GM19324 (cell line): ENCODE data around the gene ZFYVE28.
"Not testable (repeated sequence)": the region's sequence is repeated elsewhere in the genome, so short reads cannot be mapped to it uniquely, and the experiment has no call there.

Experiments used
- ATAC-seq: cut with Tn5 transposase; IDR thresholded peaks from one replicate; pipeline ENCODE4 v1.9.1; 2021; ENCODE audit warnings: mild to moderate bottlenecking, moderate library complexity; ENCODE audit not compliant: unreplicated experiment, low FRiP score

ZFYVE28 gene

DNA sequence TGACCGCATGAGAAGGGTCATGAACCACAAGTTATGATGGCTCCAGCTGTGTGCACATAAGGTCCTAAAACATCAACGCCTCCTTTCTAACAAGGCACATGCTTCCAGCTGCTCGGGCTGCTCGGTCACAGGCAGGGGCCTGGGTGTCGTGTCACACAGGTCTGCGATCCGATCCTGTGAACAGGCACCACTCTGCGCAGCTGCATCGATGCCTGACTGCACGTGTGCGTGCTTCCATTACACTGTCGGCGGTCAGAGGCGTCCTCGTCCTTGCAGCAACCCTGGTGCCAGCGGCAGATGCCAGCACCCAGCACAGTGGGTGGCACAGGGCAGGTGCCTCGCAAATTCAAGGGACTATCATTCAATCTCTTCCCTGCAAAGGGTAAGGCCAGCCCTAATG lies 23.9 kb downstream of the ZFYVE28 start:
- ATAC-seq: no peak

- no peak for ATAC-seq
These were observed 24.8 kb downstream of the ZFYVE28 start for GRCh38 chr4:2393353-2394270.

DNA sequence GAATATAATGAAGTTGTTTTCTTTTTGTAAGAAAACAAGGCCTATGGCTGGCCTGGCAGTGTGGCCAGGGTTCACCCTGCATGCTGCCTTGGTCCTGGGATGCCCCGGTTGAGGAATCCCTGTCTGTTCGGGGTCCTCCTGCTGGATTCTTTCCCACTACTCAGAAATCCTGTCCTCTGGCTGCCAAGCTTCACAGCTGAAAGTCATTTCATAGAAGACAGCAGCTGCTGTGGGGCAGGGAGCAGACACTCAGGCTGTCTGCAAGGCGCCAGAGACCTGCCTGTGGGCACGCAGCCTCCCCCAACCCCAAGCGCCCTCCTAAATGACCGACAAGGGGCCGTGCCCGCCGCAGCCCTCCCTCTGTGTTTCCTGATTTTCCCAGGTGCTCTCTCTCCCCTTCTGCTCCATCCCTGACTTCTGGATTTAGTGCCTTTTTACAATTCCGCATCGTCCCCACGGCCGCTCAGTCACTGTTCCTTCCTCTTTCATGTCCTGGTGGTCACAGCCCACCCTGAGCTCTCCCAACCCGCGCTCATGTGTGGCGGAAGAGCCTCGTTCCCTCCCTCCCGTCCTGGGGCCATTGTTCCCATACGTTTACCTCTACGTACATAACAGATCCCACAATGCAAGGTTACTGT lies 27.5 kb downstream of the ZFYVE28 start:
- ATAC-seq: no peak

- no peak for ATAC-seq
These were observed 28.3 kb downstream of the ZFYVE28 start for GRCh38 chr4:2390146-2390545.

DNA sequence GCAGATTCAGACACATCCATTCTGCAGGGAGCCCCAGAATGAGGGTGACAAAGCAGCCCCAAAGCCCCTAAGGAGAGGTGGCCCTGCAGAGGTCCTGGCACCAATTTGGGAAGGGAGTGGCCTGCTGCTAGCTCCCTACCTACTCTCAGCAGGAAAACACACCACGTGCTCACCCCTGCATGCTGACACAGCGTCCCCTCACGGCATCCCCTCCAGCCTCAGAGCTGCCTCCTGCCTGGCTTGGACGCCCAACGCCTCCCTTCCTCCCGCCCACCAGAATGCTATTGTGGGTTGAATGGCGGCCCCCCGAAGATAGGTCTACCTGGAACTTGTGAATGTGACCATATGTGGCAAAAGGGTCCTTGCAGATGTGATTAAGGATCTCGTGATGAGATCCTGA lies 28.8 kb downstream of the ZFYVE28 start:
- ATAC-seq: no peak

DNA sequence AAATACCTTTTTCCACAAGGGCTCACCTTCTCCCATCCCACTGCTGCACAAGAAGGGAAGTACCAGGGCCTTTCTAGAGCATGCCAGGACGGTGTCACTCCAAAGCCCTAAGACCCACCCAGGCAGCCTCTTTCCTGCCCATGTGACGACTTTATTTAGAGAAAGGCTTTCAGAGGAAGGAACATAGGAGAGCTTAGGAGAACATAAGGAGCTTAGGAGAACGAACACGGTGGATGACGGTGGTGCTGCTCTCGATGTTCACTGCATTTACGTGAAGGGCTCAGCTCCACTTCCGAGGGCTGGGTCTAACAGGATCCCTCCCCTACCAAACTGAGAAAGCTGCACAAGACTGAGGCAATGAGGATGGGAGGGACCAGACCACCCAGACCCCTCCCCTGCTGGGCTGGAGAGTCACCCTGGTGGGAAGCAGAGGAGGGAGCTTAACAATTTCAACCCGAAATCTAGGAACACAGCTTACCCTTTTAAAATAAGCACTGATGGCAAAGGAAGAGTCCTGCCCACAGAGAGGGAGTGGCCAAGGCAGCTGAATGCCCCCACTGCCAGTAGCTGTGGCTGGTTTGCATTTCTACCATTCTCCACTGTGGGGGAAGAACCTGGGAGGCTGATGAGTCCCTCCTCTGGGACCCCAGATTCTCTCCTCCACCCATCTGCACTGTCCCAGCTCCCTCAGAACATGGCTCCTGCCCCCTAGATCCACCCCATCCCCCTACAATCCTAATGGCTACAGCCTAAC lies 29.8 kb downstream of the ZFYVE28 start:
- no peak for ATAC-seq

- ATAC-seq: no peak
These were observed 30.6 kb downstream of the ZFYVE28 start for GRCh38 chr4:2387829-2388228.

DNA sequence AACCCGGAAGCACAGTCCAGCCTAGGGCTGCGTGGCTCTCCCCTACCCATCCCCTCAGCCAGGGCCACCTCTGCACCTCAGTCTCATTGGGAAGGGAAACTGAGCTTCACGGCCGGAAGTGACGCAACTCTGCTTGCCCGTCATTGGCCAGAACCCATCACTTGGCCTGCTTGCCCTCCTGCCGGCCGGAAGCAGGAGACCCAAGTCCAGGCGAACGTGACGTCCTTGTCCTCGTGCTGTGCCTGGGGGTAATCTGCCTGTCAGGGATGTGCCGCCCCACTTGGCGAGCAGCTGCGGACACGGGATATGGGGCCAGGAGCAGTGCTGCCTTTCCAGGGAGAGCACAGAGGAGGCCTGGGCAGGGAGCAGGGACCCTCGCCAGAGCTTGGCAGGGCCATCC lies 31.2 kb downstream of the ZFYVE28 start:
- no peak for ATAC-seq

DNA sequence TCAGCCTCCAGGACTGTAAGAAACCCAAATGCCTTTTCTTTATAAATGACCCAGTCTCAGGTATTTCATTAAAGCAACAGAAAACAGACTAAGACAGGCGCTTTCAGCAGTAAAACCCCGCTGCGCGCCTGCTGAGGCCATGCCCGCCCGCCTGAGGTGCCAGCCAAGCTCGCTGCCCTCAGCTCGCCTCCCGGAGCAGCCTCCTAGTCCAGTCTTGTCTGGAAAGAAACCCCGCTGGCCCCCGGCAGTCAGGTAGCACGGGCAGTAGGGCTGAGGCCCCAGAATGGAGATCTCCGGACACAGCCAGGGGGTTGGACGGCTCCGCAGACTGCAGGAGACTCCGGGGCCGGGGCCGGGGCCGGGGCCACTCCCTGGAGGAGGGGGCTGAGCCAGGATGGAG lies 31.7 kb downstream of the ZFYVE28 start:
- no peak for ATAC-seq

GRCh38 chr4:2385516-2385915 lies 32.9 kb downstream of the ZFYVE28 start:
- no peak for ATAC-seq

- no peak for ATAC-seq
These were observed 34.2 kb downstream of the ZFYVE28 start for GRCh38 chr4:2384245-2384644.

DNA sequence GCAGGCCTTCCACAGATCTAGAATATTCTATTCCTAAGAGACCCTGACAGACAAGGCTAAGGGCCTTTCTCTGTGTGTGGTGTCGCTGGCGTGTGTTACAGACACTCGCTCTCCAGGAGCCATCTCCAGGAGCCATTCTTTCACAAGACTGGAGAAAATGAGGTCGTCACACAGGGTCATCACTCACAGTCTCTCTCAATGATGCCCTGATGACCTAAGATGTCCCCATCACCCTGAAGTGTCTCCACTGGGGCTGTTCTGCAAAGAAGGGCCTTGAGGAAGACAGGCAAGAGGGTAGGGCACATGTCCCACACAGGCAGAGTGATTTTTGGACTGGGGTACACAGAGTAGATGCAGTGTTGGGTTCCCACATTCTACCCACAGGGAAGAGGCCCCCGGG lies 34.7 kb downstream of the ZFYVE28 start:
- ATAC-seq: no peak

DNA sequence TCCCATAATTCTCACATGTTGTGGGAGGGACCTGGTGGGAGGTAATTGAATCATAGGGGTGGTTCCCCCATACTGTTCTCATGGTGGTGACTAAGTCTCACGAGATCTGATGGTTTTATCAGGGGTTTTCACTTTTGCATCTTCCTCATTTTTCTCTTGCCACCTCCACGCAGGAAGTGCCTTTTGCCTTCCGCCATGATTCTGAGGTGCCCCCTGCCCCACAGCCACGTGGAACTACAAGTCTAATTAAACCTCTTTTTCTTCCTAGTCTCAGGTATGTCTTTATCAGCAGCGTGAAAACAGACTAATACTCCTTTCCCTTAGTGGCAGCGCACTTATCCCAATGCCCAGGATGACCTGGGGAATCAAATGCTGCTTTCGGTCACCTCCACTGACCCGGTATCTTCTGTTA lies 35.2 kb downstream of the ZFYVE28 start:
- not testable (repeated sequence) for ATAC-seq

DNA sequence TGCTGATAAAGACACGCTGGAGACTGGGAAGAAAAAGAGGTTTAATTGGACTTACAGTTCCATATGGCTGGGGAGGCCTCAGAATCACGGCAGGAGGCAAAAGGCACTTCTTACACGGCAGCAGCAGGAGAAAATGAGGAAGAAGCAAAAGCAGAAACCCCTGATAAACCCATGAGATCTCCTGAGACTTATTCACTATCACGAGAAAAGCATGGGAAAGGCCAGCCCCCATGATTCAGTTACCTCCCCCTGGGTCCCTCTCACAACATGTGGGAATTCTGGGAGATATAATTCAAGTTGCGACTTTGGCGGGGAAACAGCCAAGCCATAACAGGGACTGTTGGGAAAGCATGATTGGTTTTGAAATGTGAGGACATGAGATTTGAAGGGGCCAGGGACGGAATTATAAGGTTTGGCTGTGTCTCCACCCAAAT lies 35.7 kb downstream of the ZFYVE28 start:
- ATAC-seq: not testable (repeated sequence)

- not testable (repeated sequence) for ATAC-seq
These were observed 37.9 kb downstream of the ZFYVE28 start for GRCh38 chr4:2380589-2380988.

- no peak for ATAC-seq
These were observed 39.5 kb downstream of the ZFYVE28 start for GRCh38 chr4:2378898-2379297.

GRCh38 chr4:2378401-2378800 lies 40.0 kb downstream of the ZFYVE28 start:
- no peak for ATAC-seq

- no peak for ATAC-seq
These were observed 41.2 kb downstream of the ZFYVE28 start for GRCh38 chr4:2377241-2377640.

DNA sequence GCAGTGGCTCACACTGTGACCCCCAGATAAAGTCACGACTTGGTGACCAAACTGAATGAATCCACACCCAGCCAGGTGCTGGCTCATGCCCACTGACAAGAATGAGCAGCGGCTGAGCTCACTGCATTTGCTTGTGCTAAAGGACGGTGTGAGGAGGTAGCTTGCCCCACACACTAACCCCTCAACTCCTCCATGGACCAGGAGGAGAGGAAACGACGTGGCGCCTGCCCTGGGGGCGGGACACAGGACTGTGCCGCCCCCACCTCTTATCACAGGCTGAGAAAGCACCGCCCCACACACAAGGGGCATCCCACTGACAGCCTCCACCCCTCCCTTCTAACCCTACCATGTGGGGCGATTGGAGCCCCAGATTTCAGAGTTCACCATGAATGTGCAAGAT lies 43.0 kb downstream of the ZFYVE28 start:
- no peak for ATAC-seq

DNA sequence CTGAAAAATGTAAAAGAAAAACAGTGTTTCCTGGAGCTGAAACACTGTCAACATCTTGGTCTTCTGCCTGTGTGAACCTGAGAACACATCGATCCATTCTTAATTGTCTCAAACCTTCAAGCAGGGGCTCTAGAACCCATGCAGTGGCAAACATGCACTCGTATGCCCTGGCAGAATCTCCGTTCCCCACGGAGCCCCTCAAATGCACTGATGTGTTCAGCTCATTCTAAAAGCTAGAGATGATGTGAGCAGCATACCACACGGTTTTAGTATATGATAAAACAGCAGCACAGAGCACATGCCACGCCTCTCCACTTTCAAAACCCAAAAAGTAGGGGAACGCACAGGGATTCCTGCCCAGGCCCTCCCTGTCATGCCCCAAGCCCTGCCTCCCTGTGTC lies 44.9 kb downstream of the ZFYVE28 start:
- ATAC-seq: no peak

GRCh38 chr4:2372488-2373030 lies 45.9 kb downstream of the ZFYVE28 start:
- ATAC-seq: no peak
